Erythroblast (primary cell): ENCODE measurements around the gene MTF2.
"Not testable (repeated sequence)": the region's sequence is repeated elsewhere in the genome, so short reads cannot be mapped to it uniquely, and the experiment has no call there.

ENCODE experiments used
- DNase-seq, 2 experiments: peaks; one replicate each; lab custom pipeline; 2025; lab: John Stamatoyannopoulos, UW
- GATA1 ChIP-seq: IDR thresholded peaks from 2 replicates; pipeline ENCODE4 v1.6.1; 2011; ENCODE audit warnings: low read depth, mild to moderate bottlenecking, control low read depth, low read length, moderate library complexity
- POLR2A ChIP-seq: IDR thresholded peaks from 2 replicates; pipeline ENCODE4 v1.6.1; 2011; ENCODE audit warnings: mild to moderate bottlenecking, low read length

The MTF2 gene

DNA sequence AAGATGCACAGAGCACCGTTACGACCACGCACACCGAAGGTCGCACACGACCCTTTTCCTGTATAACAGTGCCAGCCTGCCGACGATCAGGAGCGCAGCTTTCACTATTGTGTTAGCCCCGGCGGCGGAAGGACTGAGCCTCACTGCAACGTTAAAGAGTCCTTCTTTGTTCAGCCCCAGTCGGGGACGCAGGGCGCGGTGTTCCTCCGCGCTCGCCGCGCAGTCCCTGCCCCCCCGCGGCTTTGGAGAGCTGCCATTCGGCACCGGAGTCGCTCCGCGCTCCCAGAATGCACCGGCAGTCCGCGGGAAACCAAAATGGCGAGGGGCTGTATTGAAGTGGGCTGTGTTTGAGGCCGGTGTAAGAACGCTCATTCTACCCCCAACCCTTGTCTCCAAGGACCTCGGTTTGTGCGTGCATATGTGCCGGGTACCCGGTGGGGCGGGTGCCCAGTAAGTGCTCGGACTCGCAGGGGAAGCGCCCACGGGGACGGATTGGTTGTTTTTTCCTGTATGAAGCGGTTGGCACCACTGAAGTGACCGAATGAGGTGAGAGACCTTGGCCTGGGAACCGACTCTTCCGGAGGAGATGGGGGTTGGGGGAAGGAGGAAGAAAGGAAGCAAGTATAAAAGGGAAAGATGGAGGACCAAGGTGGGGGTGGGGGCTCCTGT is at the start of gene MTF2:
Gene MTF2 (plus strand): TSS at position 298 of the 669 bp plus-strand sequence. CDS start 244 bp downstream, at position 542.
- DNase-seq = peak; percentile 96 to 98

DNA sequence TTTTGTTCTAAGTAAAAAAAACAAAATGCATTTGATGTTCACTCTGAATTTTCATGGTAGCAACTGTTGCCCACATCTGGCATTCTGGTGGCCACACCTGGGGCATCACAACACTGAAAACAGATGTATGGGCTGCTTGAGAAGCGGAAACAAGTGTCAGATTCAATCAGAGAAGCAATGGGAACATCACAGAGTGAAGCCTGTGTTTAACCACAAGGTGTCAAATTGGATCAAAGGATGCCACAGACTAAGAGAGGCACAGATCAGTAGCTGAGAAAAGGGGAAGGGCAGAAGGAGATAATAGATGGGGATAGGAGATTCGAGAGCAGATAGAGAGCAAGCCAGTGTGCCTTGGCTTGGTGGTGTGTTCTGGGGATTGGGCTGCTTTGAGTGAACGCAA is 49.8 kb upstream of the MTF2 start:
- TF ChIP-seq GATA1 (no peak), POLR2A (no peak)

More for the DNA sequence above, at the start of gene MTF2:
- no peak for TF ChIP-seq GATA1
- TF ChIP-seq POLR2A = peak; percentile 98

DNA sequence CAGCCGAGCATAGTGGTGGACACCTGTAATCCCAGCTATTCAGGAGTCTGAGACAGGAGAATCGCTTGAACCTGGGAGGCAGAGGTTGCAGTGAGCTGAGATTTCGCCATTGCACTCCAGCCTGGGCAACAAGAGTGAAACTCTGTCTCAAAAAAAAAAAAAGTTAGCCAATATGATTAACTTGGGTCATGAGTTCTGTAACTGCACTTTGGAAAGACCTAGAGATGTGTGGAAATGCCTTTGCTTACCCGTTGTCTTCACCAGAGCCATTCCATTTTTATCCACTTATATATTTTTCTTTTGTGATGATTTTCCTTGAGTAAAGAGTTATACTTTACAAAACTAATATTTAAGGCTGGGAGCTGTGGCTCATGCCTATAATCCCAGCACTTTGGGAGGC is 48.9 kb upstream of the MTF2 start:
- not testable (repeated sequence) for DNase-seq

More for the DNA sequence above, 49.8 kb upstream of the MTF2 start:
- no peak for DNase-seq

DNA sequence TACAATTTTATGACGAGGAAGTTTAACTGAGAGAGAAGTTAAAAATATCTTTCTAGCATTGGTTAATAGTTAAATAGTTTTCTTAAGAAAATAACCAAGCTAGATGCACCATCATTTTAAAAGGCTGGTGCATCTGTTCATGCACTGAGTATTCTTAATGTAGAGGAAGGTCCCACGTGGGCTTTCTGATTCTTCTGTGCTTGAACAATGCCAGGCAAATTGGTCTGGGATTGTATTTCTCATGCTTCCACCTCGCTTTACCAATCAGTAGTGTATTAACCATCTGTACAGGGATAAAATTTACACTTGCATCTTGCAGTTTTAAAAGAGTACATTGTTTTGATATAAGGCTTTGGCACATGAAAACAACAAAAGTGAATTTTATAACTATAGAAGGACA is 47.4 kb upstream of the MTF2 start:
- TF ChIP-seq POLR2A (no peak), GATA1 (no peak)
- DNase-seq = no peak

DNA sequence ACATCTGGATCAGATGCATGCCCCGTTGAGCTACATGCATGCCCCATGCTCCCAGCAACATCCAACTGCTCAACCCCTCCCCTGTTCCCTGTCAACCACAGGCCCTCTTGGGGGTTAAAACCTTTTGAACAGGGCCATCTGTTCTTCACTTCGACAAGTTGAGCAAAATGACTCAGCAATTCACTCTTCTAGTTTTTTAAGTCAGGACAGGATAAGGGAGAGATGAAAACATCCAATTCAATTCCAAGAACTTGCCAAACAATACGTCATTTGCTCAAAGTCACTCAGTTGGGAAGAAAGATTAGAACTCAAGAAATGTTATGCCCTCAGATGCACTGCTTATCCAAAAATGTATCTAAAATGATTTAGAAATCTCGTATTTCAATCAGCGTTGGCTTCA is 46.1 kb upstream of the MTF2 start:
- no peak for DNase-seq
- TF ChIP-seq GATA1 (no peak), POLR2A (no peak)

DNA sequence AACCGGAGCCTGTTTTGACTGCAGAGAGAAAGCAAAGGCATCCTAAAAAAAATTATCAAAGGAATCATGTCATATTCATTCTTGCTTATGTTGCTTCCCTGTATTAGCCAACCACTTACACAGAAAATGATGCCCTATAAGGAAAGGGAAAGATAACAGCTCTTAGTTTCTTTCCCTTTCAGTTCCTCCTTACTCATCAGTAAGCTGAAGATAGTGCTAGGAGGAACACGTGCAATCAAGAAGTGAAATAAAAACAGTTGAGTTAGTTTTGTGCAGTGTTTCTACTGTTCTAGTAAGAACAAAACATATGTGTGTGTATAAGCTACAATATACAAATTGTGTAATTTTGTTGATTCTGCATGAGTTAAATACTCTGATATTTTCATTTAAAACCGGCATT is 45.3 kb upstream of the MTF2 start:
- TF ChIP-seq GATA1 (no peak), POLR2A (no peak)
- peak in 1 of 2 experiments; percentile 23 for DNase-seq

DNA sequence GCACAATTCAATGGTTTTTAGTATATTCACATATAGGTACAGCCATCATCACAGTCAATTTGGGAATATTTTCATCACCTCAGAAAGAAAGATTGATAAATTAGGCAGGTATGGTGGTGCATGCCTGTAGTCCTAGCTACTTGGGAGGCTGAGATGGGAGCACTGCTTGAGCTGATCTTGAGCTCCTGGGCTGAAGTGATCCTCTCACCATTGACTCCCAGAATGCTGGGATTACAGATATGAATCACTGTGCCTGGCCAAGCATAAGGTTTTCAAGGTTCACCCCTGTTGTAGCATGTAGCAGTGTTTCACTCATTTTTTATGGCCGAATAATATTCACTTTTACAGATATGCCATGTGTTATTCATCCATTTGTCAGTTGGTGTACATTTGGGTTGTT is 44.7 kb upstream of the MTF2 start:
- no peak for DNase-seq
- TF ChIP-seq GATA1 = no peak
- no peak for TF ChIP-seq POLR2A

DNA sequence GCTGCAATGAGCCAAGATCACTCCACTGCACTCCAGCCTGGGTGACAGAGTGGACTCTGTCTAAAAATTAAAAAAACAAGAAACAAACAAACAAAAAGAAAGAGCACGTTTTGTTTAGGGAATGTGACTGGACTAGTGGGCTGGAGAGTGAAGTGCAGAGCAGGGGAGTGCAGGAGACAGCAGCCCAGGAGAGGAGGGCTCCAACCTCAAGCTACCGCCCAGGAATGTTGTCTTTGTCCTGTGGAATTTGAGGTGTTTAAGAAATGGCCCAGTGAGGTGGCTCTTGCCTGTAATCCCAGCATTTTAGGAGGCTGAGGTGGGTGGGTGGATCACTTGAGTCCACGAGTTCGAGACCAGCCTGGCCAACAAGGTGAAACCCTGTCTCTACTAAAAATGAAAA is 42.4 kb upstream of the MTF2 start:
- DNase-seq = no peak
- TF ChIP-seq GATA1 = no peak
- no peak for TF ChIP-seq POLR2A

DNA sequence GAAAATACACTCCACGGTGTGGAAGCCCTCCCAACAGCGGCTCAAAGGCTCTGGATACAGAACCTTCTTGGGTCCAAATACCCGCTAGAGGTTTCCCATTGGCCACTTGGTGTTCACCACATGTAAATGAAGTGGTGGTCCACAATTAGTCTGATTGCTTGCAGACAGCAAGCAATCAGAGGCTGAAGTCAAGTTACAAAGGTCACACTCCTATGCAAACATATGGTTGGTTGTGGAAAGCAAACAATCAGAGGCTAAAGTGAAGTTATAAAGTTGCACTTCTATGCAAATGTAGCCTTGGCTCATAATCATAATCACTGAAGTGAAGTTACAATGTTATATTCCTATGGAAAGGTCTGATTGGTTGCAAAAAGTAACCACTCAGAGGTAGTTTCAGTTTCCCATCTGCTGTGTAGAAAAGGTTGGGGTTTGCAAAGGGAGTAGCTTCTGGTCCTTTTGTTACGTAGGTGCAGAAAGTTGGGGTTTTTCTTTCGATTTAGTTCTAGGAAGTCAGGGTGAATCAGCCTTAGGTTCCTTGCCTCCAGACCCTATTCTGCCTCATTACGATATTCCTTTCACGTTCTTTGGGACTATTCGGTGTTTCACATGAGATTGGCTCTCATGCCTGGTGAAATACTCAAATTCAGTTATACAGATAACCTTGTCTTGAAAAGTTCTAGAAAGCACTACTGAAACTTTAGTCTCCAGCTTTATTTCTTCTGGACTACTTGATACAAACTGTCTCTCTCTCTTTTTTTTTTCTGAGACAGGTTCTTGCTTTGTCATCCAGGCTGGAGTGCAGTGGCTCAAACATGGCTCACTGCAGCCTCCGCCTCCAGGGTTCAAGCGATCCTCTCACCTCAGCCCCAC is 36.7 kb upstream of the MTF2 start:
- TF ChIP-seq POLR2A (no peak), GATA1 (no peak)
- DNase-seq = no peak

DNA sequence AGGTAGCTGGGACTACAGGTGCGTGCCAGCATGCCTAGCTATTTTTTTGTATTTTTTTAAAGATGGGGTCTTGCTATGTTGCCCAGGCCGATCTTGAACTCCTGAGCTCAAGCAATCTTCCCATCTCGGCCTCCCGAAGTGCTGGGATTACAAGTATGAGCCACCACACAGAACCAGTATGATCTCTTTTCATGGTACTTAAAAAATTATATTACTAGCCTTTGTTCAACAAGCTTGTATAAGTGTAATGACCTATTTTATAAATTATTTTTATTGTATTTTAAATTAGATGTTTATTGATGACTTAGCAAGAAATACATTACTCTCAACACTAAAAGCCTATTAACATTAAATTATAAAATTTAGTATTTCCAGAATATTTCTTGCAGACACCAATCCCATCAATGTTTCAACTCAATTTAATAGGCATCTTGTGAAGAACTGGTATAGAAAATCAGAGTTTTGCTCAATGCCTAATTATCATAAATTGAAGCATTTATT is 36.0 kb upstream of the MTF2 start:
- no peak for DNase-seq
- TF ChIP-seq GATA1 (no peak), POLR2A (no peak)

DNA sequence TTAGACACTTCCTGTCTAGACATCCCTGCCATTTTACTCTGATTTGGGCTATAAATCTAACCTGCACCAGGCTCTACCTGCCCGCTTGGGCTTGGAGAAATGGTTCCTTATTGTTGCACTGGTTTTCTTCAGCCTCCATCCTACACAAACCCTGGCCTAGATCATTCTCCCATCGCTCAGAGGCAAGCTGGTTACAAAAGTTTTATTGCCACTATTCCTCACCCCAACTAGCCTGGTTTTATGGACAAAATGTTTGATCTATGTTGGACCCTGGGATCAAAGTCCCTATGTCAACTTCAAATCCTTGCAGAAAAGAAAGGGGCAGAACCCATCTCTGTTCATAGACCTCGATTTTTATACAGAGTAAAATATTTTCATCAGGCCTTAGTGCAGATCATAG is 31.5 kb upstream of the MTF2 start:
- TF ChIP-seq GATA1 (no peak), POLR2A (no peak)
- DNase-seq = no peak

DNA sequence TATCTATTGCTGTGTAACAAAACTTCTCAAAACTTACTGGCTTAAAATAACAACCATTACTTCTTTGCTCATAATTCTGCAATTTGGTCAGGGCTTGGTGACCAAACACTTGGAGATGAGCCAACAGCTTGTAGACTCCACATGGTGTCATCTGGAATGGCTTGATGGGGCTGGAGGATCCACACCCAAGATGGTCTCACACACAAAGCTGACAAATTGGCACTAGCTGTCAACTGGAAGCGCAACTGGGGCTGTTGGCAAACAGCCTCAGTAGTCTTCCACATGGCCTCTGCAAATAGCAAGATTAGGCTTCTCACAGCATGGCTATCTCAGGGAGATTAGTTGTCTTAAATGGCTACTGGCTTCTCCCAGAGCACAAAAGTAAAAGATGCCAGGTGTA is 27.1 kb upstream of the MTF2 start:
- TF ChIP-seq GATA1 (no peak), POLR2A (no peak)
- DNase-seq = peak; percentile 89 to 95

DNA sequence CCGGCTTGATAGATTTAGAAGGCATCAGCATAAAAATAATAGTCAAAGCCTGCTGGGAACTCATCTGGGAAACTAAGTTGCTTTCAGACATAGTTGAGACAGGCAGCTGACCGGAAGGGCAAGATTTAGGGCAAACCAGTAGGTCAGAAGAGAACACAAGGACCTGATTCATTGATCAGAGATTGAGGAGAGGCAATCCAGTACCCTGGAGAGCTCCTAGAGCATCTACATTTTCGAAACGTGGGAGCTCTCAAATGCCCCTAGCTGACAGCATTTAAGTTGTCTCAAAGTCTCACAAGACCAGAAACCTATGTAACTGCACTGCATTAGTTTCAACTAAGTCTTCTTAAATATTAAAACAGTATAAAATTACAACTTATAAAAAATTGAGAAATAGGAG is 22.9 kb upstream of the MTF2 start:
- DNase-seq = peak; percentile 41 to 44
- TF ChIP-seq POLR2A = no peak
- TF ChIP-seq GATA1 = no peak

DNA sequence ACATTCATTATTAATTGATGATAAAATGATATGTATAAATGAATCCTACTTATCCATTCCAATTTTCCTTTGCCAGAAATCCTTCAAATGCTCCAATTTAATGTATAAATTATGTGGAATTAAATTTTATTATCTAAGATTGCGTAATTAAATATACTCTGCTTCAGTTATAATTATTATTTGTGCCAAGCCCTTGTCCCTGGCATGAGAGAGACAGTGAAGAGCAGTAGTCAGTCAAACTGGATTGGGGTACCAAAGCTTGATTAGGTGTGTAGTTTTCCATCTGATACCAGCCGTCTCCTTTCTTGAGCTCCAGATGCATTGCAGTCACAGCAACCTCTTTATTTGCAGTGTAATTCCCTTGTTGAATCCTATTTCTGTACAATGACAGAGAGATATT is 22.4 kb upstream of the MTF2 start:
- TF ChIP-seq POLR2A (no peak), GATA1 (no peak)
- DNase-seq = no peak
